Measurements from ENCODE around the gene ITGAD.

Gene ITGAD

DNA sequence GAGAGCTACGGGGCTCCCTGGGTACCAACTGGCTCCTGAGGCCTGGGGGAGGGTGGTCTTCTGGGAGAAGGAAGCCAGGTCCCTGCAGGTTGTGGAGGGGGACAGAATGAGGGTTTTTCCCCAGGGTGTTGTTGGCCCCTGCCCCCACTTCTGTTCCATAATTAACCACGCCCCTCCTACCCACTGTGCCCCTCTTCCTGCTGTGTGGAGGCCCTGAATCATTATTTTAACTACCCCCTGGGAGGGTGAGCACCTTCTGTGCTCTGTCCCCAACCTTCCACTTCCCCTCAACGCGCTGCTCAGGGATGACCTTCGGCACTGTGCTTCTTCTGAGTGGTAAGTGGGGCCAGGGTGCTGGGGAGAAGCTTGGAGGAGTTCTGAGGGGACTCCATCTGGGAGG is at the start of gene ITGAD:
ITGAD (plus strand) TSS at position 280 of the 400 bp plus-strand sequence; CDS start at position 306, 26 bp downstream.
- in situ Hi-C loops (cut with MboI; ENCODE audit: low sequenced_read_pairs): no loop called here

DNA sequence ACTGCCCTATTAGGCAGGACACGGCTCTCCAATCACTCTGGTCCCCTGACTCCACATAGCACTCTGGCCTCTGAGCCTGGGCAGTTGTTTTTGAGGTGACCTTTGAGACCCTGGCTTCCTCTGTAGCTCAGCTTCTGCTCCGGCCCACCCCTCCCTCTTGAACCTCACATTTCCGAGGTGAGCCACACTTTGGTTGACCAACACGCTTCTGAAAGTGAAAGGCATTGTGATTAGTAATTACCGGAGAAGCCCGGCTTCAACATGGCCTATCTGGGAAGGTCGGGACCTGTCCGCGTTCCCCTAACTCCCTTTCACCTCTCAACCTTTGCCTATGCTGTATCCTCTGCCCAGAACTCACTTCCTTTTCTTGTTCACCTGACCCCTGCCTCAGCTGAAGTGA is 48.4 kb upstream of the ITGAD start:
- in situ Hi-C loops (cut with MboI; ENCODE audit: low sequenced_read_pairs): no loop called here

DNA sequence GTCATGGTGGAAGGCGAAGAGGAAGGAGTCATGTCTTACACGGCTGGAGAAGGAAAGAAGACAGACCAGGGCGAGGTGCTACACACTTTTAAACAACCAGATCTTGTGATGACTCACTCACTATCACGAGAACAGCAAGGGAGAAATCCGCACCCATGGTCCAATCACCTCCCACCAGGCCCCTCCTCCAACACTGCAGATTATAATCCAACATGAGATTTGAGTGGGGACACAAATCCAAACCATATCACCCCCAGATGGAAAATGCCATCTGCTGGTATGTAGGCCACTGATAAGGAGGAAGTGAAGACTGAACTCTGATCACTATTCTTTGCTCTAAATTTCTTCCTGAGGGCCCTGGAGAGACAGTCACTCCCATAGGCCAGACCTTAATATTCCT is 45.7 kb upstream of the ITGAD start:
- in situ Hi-C loops (cut with MboI; ENCODE audit: low sequenced_read_pairs): no loop called here

DNA sequence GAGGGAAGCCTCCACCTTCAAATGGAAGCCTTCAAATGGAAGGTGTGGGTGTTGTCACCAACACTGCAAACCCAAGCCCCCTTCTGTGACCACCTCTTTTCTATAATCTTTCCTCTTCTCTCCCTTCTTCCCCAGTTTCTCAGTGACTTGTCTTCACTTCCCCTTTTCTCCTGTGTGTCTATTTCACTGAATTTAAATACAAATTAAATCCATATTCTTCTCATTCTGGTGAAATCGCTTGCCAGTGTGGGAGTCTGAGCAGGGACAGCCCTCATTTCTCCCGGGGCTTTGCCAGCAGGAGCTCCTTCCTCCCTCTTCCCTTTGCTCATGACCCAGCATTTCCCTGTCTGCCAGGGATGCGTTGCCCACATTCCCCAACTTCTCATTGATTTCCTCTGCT is 44.6 kb upstream of the ITGAD start:
- in situ Hi-C loops (cut with MboI; ENCODE audit: low sequenced_read_pairs): no loop called here

DNA sequence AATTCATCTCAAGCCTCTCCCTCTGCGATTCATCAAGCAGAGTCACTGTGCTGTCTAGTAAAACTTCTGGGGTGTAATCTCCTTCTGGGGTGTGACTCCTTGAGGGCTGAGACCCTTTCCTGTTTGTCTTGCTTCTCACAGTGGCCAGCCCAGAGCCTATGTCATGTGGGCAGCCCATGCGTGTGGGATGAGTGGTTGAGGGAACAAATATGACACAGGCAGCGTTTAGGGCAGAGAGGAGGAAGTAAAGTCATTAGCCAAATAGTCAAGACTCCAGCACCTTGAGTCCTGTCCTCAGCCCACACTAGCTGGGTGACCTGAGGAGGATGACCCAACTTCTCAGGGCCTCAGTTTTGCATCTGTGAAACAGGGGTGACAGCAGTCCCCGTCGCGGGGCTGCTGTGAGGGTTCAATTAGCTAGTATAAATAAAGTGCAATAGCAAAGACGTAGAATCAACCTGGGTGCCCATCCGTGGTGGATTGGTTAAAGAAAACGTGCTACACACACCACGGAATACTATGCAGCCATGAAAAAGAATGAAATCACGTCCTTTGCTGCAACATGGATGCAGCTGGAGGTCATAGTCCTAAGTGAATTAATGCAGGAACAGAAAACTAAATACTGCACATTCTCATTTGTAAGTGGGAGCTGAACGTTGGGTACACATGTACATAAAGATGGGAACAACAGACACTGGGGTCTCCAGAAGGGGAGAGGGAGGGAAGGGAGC is 42.7 kb upstream of the ITGAD start:
- in situ Hi-C loops (cut with MboI; ENCODE audit: low sequenced_read_pairs): no loop called here

DNA sequence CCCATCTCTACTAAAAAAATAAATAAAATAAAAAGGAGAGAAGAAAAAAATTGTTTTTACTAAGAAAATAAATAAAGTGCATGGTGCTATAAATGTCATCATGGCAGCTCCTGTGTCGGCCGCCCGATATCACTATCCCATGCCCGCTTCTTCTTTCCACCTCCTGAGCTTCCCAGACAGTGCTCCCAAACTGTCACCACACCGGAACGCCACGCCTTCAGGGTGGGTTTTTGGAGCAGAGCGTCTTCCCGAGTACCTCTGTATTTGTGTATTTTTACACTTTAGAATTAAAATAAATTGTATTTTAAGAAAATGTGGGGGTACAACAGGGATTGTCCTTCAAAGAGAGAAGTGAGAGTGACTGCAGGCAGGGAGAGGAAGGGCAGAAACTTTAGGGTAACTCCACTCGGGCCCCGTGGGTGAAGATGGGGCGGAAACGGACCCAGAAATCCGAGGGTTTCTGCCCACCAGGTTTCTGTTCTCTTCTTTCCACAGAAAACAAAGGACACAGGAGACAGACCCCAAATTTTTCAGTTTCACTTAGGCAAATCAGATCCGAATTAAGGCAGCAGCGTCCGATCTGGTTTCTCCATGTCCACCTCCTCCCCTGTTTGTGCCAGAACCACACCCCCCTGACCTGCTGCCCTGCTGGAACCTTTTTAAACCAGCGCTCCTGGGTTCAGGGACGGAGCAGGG is 41.7 kb upstream of the ITGAD start:
- in situ Hi-C loops (cut with MboI; ENCODE audit: low sequenced_read_pairs): no loop called here

DNA sequence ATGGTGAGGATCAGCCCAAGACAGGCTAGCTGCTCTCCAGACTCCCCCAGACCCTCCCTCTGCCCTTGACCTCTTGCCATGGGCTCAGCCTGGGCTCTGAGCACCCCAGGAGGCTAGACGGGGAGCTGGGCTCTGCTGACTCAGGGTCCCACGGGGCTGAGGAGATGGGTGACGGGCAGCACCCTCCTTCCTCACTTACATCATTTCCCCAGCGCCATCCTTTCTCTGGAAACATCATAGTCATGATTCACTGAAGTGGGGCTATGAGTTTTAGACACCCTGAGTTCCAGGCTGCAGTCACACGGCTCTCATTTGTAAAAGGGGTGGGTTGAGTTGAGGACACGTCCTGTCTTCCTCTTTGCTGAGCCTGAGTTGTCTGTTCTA is 41.2 kb upstream of the ITGAD start:
- in situ Hi-C loops (cut with MboI; ENCODE audit: low sequenced_read_pairs): no loop called here

DNA sequence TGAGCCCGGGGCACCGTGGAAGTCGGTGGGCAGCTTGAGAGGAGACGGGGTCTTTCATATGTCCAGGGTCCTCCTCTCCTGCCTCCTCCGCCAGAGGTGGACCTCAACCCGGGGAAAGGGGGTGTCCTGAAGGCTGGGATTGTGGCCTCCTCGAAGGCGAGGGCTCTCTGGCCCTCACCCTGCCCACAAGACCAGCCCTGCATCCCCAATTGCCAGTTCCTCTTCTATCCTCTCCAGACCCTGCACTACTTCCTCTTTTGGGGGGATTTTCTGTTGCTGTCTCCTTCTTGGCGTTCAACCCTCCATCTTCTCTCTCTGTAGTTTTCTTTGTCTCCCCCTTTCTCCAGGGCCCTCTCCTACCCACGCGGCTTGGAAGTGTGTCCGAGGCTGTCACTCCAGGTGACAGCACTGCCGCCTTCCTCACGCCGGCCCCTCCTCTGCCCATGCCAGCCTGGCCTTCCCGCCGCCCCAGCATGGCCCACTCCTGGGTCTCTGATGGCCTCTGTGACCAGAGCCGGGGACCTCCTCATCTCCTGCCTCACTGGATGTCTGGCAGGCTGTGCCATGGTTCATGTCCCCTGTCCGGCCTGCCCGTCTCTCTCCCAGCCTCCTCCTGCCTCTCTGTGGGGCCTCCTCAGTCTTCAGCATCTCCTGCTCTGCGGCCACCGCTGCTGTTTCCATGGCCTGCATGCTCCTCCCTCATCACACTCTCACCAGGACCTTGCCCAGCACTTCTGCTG is 40.6 kb upstream of the ITGAD start:
- in situ Hi-C loops (cut with MboI; ENCODE audit: low sequenced_read_pairs): no loop called here

DNA sequence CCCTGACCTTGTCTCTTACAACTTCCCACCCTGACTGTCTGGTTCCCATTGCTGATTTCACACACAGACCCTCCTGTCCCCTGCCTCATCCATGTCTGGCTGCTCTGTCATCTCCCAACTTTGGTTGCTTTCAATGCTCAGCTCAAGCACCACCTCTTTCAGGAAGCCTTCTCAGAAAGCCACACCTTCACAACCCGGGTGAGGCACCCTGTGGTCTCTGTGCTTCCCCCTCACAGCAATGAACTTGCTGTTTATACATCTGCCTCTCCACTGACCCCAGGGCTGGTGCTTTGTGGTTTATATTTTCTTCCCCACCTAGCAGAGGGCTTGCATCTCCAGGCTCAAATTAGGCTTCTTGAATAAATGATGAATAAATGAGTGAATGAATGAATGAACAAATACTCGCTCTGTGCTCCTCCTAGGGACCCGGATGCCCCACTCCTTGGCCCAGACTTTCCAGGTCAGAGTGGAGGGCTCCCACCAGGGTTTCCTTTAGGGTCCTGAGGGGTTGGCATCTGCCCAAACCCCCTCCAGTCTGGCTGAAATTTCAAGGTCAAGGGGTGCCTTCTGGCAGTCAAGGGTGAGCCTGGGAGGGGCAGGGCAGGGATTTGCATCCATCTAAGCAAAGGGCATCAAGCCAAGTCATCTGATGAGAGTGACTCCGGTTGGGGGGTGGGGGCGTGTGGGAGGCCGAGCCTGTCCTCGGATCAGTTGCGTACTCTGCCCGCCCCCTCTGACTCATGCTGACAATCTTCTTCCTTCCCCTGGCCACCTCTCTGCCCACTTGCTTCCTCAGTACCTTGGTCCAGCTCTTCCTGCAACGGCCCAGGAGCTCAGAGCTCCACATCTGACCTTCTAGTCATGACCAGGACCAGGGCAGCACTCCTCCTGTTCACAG is 38.5 kb upstream of the ITGAD start, which contains the start of gene ITGAX:
ITGAX (plus strand) TSS at position 783 of the 898 bp plus-strand sequence; CDS start at position 862, 79 bp downstream.
- in situ Hi-C loops (cut with MboI; ENCODE audit: low sequenced_read_pairs): no loop called here

DNA sequence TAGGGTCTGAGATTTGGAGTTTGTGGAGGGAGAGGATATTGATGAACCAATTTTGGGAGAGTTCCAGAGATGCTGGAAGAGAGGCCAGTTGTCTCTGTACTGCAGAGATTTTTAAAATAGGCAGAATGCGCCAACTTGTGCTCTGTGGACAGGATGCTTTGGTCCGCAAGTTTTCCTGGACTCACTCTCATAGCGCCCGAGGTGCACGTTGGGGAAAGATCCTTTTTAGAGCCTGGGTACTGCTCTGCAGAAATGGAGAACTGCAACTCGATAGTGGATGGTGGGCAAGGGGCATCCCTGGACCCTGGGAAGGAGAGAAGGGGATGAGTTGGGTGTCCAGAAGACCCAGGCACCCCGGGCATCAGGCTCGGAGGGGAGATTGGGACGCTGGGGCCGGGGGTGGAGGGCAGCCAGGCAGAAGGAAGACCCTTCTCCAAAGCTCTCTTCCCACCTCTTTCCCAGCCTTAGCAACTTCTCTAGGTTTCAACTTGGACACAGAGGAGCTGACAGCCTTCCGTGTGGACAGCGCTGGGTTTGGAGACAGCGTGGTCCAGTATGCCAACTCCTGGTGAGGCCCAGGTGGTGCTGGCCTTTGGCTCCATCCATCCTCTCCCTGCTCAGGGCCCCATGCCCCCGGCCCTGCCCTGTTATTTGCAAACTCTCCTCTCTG is 37.6 kb upstream of the ITGAD start:
- in situ Hi-C loops (cut with MboI; ENCODE audit: low sequenced_read_pairs): no loop called here

DNA sequence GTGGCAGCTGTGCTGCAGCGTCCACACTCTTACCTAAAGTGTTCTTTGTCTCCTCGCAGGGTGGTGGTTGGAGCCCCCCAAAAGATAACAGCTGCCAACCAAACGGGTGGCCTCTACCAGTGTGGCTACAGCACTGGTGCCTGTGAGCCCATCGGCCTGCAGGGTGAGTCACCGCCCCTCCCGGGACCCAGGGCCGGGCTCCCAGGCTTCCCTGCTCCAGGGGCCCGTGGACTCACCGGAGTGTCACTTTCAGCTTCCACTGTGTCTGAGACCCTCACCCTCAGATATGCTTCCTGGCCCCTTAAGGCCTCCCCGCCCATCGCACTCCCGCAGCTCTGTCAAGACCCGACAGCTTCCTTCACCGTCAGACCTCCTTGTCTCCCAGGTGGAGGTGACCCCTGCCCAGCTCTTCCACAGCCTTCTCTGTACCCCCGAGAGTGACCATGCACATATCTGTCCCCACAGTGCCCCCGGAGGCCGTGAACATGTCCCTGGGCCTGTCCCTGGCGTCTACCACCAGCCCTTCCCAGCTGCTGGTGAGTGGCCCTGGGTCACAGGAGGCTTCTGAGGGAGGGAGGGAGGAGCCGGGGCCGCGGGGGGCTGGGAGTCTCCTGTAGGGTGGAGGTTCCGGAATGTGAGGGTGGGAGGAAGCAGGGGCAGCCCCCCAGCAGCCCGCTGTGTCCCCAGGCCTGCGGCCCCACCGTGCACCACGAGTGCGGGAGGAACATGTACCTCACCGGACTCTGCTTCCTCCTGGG is 36.4 kb upstream of the ITGAD start:
- in situ Hi-C loops (cut with MboI; ENCODE audit: low sequenced_read_pairs): no loop called here

DNA sequence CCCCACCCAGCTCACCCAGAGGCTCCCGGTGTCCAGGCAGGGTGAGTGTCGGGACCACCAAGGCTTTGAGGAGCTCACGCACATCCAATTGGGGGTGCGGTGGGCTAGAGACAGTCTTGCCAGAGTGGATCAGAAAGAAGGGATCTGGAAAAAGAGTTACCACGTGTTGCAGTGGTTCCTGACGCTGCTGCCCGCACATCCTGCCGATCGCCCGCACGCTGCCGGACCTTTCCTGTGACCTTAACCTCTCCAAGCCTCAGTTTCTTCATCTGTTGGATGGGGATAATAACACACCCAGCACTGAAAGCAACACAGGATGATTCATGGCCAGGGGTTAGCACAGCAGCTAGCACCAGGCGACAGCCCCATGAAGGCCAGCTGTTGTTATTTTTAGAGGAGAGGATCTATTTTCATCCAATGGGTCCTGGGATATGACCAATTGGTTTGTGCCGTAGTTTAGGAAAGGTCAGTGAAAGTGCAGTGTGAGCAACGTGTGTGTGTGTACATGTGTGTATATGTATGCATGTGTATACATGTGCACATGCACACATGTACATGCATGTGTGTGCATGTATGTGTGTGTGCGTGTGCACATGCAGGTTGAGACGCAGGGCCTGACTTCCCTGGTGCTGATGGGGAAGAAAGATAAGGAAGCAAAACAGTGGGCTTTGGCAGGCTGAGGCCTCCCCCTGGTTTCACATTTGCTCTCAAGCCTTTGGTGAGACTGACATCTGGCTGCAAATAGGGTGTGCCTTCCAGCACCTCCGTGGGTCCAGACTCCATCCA is 35.6 kb upstream of the ITGAD start:
- in situ Hi-C loops (cut with MboI; ENCODE audit: low sequenced_read_pairs): no loop called here

DNA sequence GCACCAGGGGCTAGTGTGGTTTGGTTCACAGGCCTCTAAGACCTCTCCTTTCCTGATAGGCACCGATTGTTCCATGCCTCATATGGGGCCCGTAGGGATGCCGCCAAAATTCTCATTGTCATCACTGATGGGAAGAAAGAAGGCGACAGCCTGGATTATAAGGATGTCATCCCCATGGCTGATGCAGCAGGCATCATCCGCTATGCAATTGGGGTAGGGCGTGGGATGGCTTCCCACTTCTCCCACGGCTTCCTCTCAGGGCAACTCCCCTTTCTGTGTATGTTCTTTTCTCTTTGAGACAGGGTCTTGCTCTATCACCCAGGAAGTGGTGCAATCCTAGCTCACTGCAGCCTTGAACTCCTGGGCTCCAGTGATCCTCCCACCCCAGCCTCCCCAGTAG is 32.9 kb upstream of the ITGAD start:
- in situ Hi-C loops (cut with MboI; ENCODE audit: low sequenced_read_pairs): no loop called here

DNA sequence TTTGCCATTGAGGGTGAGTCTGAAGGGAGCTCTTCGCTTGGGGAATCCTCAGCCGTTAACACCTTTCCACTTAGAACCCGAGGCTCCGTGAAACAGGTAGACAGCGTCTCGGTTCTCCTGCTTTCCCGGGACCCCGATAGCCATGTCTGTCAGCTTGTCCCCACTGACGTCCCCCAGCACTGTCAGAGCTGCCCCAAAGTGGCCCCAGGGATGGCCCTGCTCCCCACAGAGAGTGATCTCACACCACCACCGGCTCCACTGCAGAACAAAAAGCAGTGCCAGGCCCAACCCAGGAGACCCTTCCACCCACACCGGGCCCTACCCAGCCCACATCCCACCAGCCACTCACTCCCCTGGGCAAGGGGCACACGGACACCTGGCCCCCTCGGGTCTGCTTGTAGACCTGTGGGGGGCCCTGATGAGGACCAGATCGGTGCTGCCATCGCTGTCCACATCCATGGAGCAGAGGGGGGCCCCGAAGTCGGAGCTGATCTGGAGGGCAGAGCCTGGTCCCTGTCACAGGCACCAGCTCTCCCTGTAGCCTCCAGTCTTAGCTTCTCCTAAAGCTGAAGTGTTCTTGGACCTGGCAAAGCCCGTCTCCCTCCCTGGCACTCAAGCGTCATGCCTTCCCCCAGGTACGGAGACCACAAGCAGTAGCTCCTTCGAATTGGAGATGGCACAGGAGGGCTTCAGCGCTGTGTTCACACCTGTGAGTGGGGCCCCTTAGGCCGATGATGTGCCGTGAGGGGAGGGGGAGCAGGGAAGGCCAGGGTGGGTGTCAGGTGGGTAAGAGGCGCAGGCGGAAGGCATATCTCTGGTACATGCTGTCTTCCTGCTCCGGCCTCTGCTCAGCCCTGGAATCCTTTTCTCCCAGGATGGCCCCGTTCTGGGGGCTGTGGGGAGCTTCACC is 31.7 kb upstream of the ITGAD start:
- in situ Hi-C loops (cut with MboI; ENCODE audit: low sequenced_read_pairs): no loop called here

DNA sequence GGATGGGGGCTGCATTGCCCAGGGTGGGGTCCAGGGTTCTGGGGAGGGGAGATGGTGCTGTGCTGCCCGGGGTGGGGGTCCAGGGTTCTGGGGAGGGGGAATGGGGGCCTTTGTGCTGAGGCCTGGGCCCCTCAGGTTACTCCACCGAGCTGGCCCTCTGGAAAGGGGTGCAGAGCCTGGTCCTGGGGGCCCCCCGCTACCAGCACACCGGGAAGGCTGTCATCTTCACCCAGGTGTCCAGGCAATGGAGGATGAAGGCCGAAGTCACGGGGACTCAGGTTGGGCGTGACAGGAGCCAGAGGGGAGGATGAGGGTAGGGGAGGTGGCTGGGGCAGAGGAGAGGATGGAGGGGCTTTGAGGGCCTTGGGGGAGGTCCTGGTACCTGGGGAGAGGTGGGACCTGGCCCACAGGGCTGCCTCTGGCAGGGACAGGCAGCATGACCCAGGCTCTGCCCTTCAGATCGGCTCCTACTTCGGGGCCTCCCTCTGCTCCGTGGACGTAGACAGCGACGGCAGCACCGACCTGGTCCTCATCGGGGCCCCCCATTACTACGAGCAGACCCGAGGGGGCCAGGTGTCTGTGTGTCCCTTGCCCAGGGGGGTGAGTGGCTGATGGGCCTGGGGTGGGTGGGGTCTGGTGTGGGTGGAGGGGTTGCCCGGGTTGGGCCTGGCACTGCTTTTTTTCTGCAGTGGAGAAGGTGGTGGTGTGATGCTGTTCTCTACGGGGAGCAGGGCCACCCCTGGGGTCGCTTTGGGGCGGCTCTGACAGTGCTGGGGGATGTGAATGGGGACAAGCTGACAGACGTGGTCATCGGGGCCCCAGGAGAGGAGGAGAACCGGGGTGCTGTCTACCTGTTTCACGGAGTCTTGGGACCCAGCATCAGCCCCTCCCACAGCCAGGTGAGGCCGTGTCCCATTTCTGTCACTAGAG is 30.4 kb upstream of the ITGAD start:
- in situ Hi-C loops (cut with MboI; ENCODE audit: low sequenced_read_pairs): no loop called here

DNA sequence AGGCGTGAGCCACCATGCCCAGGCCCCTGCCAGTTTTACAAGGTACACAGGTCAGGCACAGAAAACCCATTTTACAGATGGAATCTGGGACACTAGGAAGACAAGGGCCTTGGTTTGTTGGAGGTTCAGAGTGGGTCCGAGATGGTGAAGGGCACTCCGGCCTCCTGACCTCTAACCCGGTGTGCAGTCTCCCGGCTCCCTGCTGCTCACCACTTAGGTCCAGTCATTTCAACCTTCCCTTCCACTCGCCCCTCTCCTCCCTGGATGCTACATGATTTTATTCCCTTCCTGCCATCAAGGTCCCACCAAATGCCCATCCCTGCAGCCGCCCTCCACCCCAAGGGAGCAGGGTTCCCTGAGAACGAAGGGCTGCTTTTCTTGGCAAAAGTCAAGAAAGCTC is 29.4 kb upstream of the ITGAD start:
- in situ Hi-C loops (cut with MboI; ENCODE audit: low sequenced_read_pairs): no loop called here

DNA sequence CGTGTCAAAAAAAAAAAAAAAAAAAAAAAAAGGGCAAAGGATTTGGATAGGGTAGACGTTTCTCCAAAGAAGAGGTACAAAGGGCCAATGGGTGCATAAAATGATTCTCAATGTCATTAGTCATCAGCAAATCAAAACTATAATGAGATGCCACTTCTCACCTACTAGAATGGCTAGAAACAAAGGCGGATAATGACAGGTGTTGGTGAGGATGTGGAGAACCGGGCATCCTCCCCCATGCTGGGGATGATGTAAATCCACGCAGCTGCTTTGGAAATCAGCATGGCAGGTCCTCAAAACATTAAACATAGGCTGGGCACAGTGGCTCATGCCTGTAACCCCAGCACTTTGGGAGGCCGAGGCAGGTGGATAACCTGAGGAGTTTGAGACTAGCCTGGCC is 28.7 kb upstream of the ITGAD start:
- in situ Hi-C loops (cut with MboI; ENCODE audit: low sequenced_read_pairs): no loop called here

All from hTERT RPE-1 (cell line).